Coronary artery (tissue), 2 donors: ENCODE measurements around the gene PARP2.
"Not testable (repeated sequence)": the region's sequence is repeated elsewhere in the genome, so short reads cannot be mapped to it uniquely, and the experiment has no call there.

Experiments
- DNase-seq: peaks from one replicate; pipeline ENCODE4 v3.0.0-alpha.2; 2017; ENCODE audit warnings: low spot score
- H3K27ac ChIP-seq, 2 donors: fragments of 200-600 bp; sonication (generic); one replicate each; pipeline ENCODE4 v1.5.1; 2016 to 2019
- H3K4me3 ChIP-seq: fragments of 200-600 bp; sonication (generic); 2 replicates; pipeline ENCODE4 v1.5.1; 2016; ENCODE audit warnings: mild to moderate bottlenecking, moderate library complexity
- CTCF ChIP-seq: fragments of 200-600 bp; sonication (generic); IDR thresholded peaks from one replicate; pipeline ENCODE4 v1.5.1; 2019; ENCODE audit warnings: antibody characterized with exemption

PARP2 gene

GRCh38 chr14:20332788-20333493 is 10.5 kb upstream of the PARP2 start, which contains the start of gene CCNB1IP1:
TSS of gene CCNB1IP1 (minus strand) at chr14:20333279. CDS start at chr14:20316523, 16,756 bp downstream.
- DNase-seq: peak; percentile 81
- Histone ChIP-seq H3K27ac (peak within 1 kb of the TSS; percentile 81 to 85), H3K4me3 (peak within 1 kb of the TSS; percentile 68)
- no peak for TF ChIP-seq CTCF

- H3K27ac ChIP-seq: peak overlapping the region; percentile 81 to 85
- H3K4me3 ChIP-seq: peak overlapping the region; percentile 68
- no peak for DNase-seq
- TF ChIP-seq CTCF: no peak
Observed at GRCh38 chr14:20333494-20333841, 10.0 kb upstream of the PARP2 start.

- no peak for DNase-seq
- no peak for TF ChIP-seq CTCF
- H3K4me3 ChIP-seq: no peak overlapping the region
- H3K27ac ChIP-seq: peak overlapping the region; percentile 81 to 85
Observed at GRCh38 chr14:20334017-20334416, 9.4 kb upstream of the PARP2 start.

GRCh38 chr14:20341032-20341431 is 2.4 kb upstream of the PARP2 start:
- not testable (repeated sequence) for DNase-seq, H3K27ac ChIP-seq, H3K4me3 ChIP-seq

- no peak overlapping the region for H3K27ac ChIP-seq
- peak overlapping the region; percentile 76 for H3K4me3 ChIP-seq
- TF ChIP-seq CTCF: no peak
- no peak for DNase-seq
Observed at GRCh38 chr14:20341646-20342045, 1.8 kb upstream of the PARP2 start.

GRCh38 chr14:20343862-20344220 is 406 bp downstream of the PARP2 start:
- TF ChIP-seq CTCF: no peak
- Histone ChIP-seq H3K27ac (peak overlapping the region; percentile 92), H3K4me3 (peak overlapping the region; percentile 76)
- DNase-seq: no peak

GRCh38 chr14:20345366-20345765 is 1.9 kb downstream of the PARP2 start:
- no peak overlapping the region for H3K27ac ChIP-seq
- no peak for DNase-seq
- H3K4me3 ChIP-seq: no peak overlapping the region
- no peak for TF ChIP-seq CTCF
